ENCODE measurements around the gene CAMKMT.
"Not testable (repeated sequence)": the region's sequence is repeated elsewhere in the genome, so short reads cannot be mapped to it uniquely, and the experiment has no call there.

The CAMKMT gene

GRCh38 chr2:44579837-44580230 lies 218.1 kb downstream of the CAMKMT start:
- no peak for DNase-seq (ENCODE audit: low read depth)
- no peak overlapping the region for H3K4me3 ChIP-seq (ENCODE audit: low read depth, low read length)
- TF ChIP-seq, protein P1, sequence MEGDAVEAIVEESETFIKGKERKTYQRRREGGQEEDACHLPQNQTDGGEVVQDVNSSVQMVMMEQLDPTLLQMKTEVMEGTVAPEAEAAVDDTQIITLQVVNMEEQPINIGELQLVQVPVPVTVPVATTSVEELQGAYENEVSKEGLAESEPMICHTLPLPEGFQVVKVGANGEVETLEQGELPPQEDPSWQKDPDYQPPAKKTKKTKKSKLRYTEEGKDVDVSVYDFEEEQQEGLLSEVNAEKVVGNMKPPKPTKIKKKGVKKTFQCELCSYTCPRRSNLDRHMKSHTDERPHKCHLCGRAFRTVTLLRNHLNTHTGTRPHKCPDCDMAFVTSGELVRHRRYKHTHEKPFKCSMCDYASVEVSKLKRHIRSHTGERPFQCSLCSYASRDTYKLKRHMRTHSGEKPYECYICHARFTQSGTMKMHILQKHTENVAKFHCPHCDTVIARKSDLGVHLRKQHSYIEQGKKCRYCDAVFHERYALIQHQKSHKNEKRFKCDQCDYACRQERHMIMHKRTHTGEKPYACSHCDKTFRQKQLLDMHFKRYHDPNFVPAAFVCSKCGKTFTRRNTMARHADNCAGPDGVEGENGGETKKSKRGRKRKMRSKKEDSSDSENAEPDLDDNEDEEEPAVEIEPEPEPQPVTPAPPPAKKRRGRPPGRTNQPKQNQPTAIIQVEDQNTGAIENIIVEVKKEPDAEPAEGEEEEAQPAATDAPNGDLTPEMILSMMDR (IDR thresholded peaks at IDR 0.05; ENCODE audit: control insufficient read depth, extremely low read depth, insufficient read depth) = no peak

DNA sequence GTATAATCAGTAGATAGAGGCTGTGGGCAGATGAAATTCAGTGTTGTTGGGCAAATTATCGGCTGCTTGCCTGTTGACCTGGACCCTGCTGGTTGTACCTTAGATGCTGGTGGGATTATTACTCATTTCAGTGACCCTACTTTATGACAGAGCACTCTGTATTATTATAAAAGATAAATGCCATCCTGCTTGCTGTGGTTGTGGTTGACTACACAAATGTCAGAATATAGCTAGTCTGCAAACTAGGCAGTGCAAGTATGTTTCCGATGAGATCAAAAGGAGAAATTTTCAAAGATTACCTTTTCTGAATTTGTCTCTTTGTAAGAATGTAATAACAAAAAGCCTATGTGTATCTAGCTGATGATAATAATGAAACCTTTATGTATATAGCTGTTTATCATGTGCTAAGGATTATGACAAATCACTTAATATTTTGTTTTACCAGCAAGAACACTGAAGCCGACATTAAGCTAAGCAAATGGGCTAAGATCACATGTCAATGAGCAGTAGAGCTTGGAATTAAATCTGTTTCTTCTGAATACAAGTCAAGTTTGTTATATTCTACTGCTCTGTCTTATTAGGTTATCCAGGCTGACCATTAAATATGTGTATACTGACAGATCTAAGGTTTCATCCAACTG lies 219.2 kb downstream of the CAMKMT start:
- no peak for DNase-seq (ENCODE audit: low read depth)
- H3K4me3 ChIP-seq (ENCODE audit: low read depth, low read length) = no peak overlapping the region
- TF ChIP-seq, protein P1 (IDR thresholded peaks at IDR 0.05; ENCODE audit: control insufficient read depth, extremely low read depth, insufficient read depth) = no peak

DNA sequence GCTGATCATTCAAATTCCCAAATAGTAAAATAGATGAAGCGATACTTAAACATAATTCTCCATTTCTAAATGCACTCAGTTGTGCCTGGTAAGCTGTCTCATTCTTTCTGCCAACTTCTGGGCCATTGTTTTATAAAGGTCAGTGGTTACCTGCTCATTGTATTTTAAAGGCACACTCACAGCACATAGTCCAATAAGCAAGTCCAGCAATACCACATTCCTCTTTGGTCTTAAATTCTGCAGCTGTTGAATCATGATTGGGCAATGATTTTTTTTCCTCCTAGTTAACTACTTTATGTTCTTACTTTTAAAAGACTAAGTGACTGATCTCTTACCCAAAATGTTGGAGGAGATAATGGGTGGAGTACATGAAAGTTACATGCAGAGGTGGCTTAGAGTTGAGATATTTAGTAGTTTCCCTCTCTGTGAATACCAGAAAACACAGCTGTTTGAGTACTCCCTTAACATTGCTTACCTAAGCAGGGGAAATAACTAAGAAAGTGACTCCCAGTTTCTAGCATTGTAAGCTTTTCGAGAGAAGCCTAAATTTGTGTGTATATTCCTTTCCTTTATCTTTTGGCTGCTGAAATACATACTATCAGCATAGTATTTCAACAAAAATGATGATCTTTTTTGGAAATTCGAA lies 220.7 kb downstream of the CAMKMT start:
- TF ChIP-seq, protein P1 (IDR thresholded peaks at IDR 0.05; ENCODE audit: control insufficient read depth, extremely low read depth, insufficient read depth) = no peak
- no peak for DNase-seq (ENCODE audit: low read depth)
- H3K4me3 ChIP-seq (ENCODE audit: low read depth, low read length) = no peak overlapping the region

DNA sequence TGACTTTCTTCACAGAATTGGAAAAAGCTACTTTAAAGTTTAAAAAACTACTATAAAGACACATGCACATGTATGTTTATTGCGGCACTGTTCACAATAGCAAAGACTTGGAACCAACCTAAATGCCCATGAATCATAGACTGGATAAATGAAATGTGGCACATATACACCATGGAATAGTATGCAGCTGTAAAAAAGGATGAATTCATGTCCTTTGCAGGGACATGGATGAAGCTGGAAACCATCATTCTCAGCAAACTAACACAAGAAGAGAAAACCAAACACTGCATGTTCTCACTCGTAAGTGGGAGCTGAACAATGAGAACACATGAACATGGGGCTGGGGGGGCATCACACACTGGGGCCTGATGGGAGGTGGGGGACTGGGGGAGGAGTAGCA lies 233.9 kb downstream of the CAMKMT start:
- not testable (repeated sequence) for DNase-seq (ENCODE audit: low read depth); H3K4me3 ChIP-seq (ENCODE audit: low read depth, low read length)

DNA sequence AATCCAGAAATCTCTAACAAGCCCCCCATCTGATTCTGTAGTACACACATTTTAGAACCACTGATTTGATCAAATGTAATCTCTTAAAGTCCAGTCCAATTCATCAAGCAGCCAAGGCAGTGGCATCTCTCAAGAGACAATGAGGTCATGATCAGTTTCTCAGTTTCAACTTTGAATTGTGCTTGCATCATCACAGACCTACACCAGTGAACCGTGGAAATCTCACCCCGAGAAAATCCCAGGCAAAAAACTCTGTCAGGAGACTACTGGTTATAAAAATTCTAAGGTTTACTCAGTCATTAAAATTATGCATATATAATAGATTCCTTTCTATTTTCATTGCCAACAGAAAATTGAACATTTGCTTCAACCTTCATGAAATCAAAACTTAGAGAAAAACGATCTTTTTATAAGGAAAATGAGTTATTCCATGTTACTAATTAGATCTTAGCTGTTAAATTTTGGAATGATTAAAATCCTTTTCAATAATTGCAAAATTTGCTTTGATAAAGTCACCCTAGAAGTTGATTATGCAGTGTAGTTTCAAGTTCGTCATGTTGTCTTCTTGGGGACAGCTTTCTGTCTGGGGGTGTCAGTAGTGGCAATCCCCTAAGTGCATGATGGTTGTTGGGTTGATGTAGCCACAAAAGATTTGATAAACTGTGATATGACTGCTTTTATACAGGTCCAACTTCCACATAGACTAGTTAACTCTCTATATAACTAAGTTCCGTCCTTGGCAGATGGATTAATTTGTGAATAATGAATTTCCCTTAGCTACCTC lies 235.0 kb downstream of the CAMKMT start:
- TF ChIP-seq, protein P1 (IDR thresholded peaks at IDR 0.05; ENCODE audit: control insufficient read depth, extremely low read depth, insufficient read depth) = no peak
- no peak overlapping the region for H3K4me3 ChIP-seq (ENCODE audit: low read depth, low read length)
- no peak for DNase-seq (ENCODE audit: low read depth)

DNA sequence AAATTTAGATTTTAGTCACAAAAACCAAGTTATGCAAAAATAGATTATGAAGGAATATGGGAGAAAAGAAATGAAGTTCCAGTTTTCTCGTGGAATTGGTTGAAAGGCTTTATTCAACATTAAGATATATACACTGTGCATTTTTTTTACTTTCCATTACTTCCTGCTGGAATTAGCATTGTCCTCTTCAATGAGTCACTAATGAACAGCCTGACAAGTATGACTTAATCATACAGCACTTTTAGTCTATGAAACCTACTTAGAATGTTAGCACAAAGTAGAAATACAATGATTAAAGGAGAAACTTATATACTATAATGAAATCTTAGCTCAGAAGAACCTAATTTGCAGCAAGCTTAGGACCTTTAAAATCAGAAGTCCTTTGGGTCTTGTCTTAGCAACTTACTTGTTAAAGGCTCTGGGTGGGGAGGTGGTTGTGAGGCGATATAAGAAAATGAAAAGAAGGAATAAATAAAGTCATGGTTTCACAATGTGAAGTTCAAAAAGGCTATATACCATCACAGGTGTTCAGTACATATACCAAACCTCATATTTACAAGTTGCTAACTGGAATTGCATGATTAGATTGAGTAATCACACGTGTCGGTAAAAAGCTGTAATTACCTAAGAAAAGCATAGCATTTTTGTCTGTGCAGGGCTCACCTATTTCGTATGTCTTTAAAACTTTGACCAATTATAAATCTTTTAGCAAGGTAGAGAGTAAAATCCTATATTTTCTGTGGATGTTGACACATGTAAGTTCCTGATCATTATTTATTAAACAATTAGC lies 236.8 kb downstream of the CAMKMT start:
- no peak overlapping the region for H3K4me3 ChIP-seq (ENCODE audit: low read depth, low read length)
- TF ChIP-seq, protein P1 (IDR thresholded peaks at IDR 0.05; ENCODE audit: control insufficient read depth, extremely low read depth, insufficient read depth) = no peak
- no peak for DNase-seq (ENCODE audit: low read depth)

GRCh38 chr2:44599130-44599529 lies 237.4 kb downstream of the CAMKMT start:
- H3K4me3 ChIP-seq (ENCODE audit: low read depth, low read length) = no peak overlapping the region
- TF ChIP-seq, protein P1 (IDR thresholded peaks at IDR 0.05; ENCODE audit: control insufficient read depth, extremely low read depth, insufficient read depth) = no peak
- DNase-seq (ENCODE audit: low read depth) = no peak

Measured in LNCaP clone FGC (cell line).